ENCODE results near the gene ADAMTS19. TPM values are rescaled to one million over a fixed set of nuclear protein-coding genes. Genes with fewer than 3 reads are reported as not detected.
A peak's percentile ranks its signal among the peaks of the same experiment; 100 is the strongest.
"Not testable (repeated sequence)": the region's sequence is repeated elsewhere in the genome, so short reads cannot be mapped to it uniquely, and the experiment has no call there.

The ADAMTS19 gene
- total RNA-seq, 2 donors from 2014 or later, result 26.2 to 34.6 TPM

GRCh38 chr5:129629575-129629974 is 169.5 kb downstream of the ADAMTS19 start:
- H3K4me3 ChIP-seq (ENCODE audit: low read length), result no peak overlapping the region
- TF ChIP-seq CTCF (conservative IDR thresholded peaks at IDR 0.05), result no peak
- H3K27me3 Mint-ChIP-seq (ENCODE audit: insufficient read depth), result no peaks in the 10 kb centered on the region
- H3K27me3 ChIP-seq (ENCODE audit: control insufficient read depth, insufficient read depth, low read length, poor library complexity, severe bottlenecking), result no peaks in the 10 kb centered on the region
- DNase-seq, result no peak
- H3K36me3 ChIP-seq (ENCODE audit: control insufficient read depth, insufficient read depth, low read length), result no peaks in the 10 kb centered on the region
- H3K4me1 ChIP-seq (ENCODE audit: control insufficient read depth, insufficient read depth, low read length), result no peaks in the 10 kb centered on the region
- H3K4me1 Mint-ChIP-seq, result no peaks in the 10 kb centered on the region
- 83 to 100% methylated on average over 1 of the region's 1 CpG for WGBS, 2 experiments (ENCODE audit: insufficient coverage in 1 of 2, insufficient read length in 1 of 2)
- no peak overlapping the region for H3K27ac ChIP-seq (ENCODE audit: low read depth, low read length)
- H3K9me3 ChIP-seq (ENCODE audit: control insufficient read depth, low read length), result no peaks in the 10 kb centered on the region
- H3K9ac ChIP-seq (ENCODE audit: extremely low read depth, low read length, poor library complexity, severe bottlenecking), result no peak overlapping the region
- H3K9me3 Mint-ChIP-seq, result peaks cover 4% of the 10 kb centered on the region
- H3K36me3 Mint-ChIP-seq (ENCODE audit: low read depth), result peaks cover 26% of the 10 kb centered on the region
- no peak overlapping the region for H3K27ac Mint-ChIP-seq
- no peak overlapping the region for H3K4me3 Mint-ChIP-seq

GRCh38 chr5:129630101-129630500 is 170.0 kb downstream of the ADAMTS19 start:
- H3K27me3 Mint-ChIP-seq (ENCODE audit: insufficient read depth), result no peaks in the 10 kb centered on the region
- 98% methylated on average over 2 of the region's 2 CpGs; no CpG with 5 or more reads in 1 of the 2 experiments for WGBS, 2 experiments (ENCODE audit: insufficient coverage in 1 of 2, insufficient read length in 1 of 2)
- Histone ChIP-seq H3K36me3 (ENCODE audit: control insufficient read depth, insufficient read depth, low read length) (no peaks in the 10 kb centered on the region), H3K4me1 (ENCODE audit: control insufficient read depth, insufficient read depth, low read length) (no peaks in the 10 kb centered on the region), H3K9me3 (ENCODE audit: control insufficient read depth, low read length) (no peaks in the 10 kb centered on the region), H3K27me3 (ENCODE audit: control insufficient read depth, insufficient read depth, low read length, poor library complexity, severe bottlenecking) (no peaks in the 10 kb centered on the region), H3K4me3 (ENCODE audit: low read length) (no peak overlapping the region), H3K27ac (ENCODE audit: low read depth, low read length) (no peak overlapping the region), H3K9ac (ENCODE audit: extremely low read depth, low read length, poor library complexity, severe bottlenecking) (no peak overlapping the region)
- H3K36me3 Mint-ChIP-seq (ENCODE audit: low read depth), result peaks cover 27% of the 10 kb centered on the region
- no peak for DNase-seq
- no peak for TF ChIP-seq CTCF (conservative IDR thresholded peaks at IDR 0.05)
- H3K9me3 Mint-ChIP-seq, result peaks cover 4% of the 10 kb centered on the region
- no peaks in the 10 kb centered on the region for H3K4me1 Mint-ChIP-seq
- no peak overlapping the region for H3K27ac Mint-ChIP-seq
- no peak overlapping the region for H3K4me3 Mint-ChIP-seq

- Histone ChIP-seq H3K4me3 (ENCODE audit: low read length) (no peak overlapping the region), H3K36me3 (ENCODE audit: control insufficient read depth, insufficient read depth, low read length) (no peaks in the 10 kb centered on the region), H3K27ac (ENCODE audit: low read depth, low read length) (no peak overlapping the region), H3K9me3 (ENCODE audit: control insufficient read depth, low read length) (no peaks in the 10 kb centered on the region), H3K27me3 (ENCODE audit: control insufficient read depth, insufficient read depth, low read length, poor library complexity, severe bottlenecking) (no peaks in the 10 kb centered on the region), H3K9ac (ENCODE audit: extremely low read depth, low read length, poor library complexity, severe bottlenecking) (no peak overlapping the region), H3K4me1 (ENCODE audit: control insufficient read depth, insufficient read depth, low read length) (no peaks in the 10 kb centered on the region)
- no peak for DNase-seq
- no peak overlapping the region for H3K4me3 Mint-ChIP-seq
- no peak for TF ChIP-seq CTCF (conservative IDR thresholded peaks at IDR 0.05)
- peaks cover 23% of the 10 kb centered on the region for H3K36me3 Mint-ChIP-seq (ENCODE audit: low read depth)
- no peaks in the 10 kb centered on the region for H3K27me3 Mint-ChIP-seq (ENCODE audit: insufficient read depth)
- H3K9me3 Mint-ChIP-seq, result peaks cover 6% of the 10 kb centered on the region
- no peak overlapping the region for H3K27ac Mint-ChIP-seq
- H3K4me1 Mint-ChIP-seq, result no peaks in the 10 kb centered on the region
These were observed 171.9 kb downstream of the ADAMTS19 start for GRCh38 chr5:129631961-129632360.

- not testable (repeated sequence) for H3K4me3 Mint-ChIP-seq; H3K9ac ChIP-seq (ENCODE audit: extremely low read depth, low read length, poor library complexity, severe bottlenecking); DNase-seq; H3K27me3 Mint-ChIP-seq (ENCODE audit: insufficient read depth); H3K27me3 ChIP-seq (ENCODE audit: control insufficient read depth, insufficient read depth, low read length, poor library complexity, severe bottlenecking); H3K36me3 ChIP-seq (ENCODE audit: control insufficient read depth, insufficient read depth, low read length); H3K27ac ChIP-seq (ENCODE audit: low read depth, low read length); H3K9me3 ChIP-seq (ENCODE audit: control insufficient read depth, low read length); H3K9me3 Mint-ChIP-seq; H3K4me3 ChIP-seq (ENCODE audit: low read length); H3K4me1 ChIP-seq (ENCODE audit: control insufficient read depth, insufficient read depth, low read length); H3K4me1 Mint-ChIP-seq
- Mint-ChIP-seq H3K36me3 (ENCODE audit: low read depth) (peaks cover 11% of the 10 kb centered on the region), H3K27ac (peak overlapping the region; percentile 41)
- 79 to 93% methylated on average over 9 to 11 of the region's 11 CpGs for WGBS, 2 experiments (ENCODE audit: insufficient coverage in 1 of 2, insufficient read length in 1 of 2)
These were observed 177.4 kb downstream of the ADAMTS19 start for GRCh38 chr5:129637501-129637900.

All from endodermal cell (in vitro differentiated cells).